ENCODE measurements around the gene KIAA1549.

DNA sequence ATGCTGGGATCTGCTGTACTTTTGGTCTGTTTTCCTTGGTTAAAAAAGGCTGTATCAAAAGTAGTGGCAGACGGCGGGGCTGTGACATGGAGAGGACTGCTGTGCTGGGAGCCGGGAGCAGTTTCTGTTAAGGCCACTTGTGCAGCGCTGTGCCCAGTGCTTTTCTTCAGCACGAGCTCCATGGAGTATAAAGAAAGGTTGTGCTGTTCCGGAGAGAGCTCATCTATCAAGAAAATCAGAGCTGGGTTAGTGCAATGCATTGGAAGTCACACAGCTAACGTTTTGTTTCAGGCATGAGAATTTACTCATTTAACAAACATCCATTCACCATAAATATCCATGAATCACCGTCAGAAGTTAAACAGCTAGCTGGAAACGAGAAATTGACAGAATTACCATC is 62.0 kb downstream of the KIAA1549 start:
- TF ChIP-seq CTCF (IDR thresholded peaks at IDR 0.05) (no peak), POLR2A (IDR thresholded peaks at IDR 0.05) (no peak)

All from lower leg skin (tissue), 3 donors.